ENCODE data around the gene UXS1. TPM values are rescaled to one million over a fixed set of nuclear protein-coding genes. Genes with fewer than 3 reads are reported as not detected.

The UXS1 gene
- total and polyA plus RNA-seq, 2 donors (not counting 1 experiment from before 2014, with no cell fraction given) = 20.3 to 44.8 TPM

GRCh38 chr2:106094131-106094841 lies 99.8 kb downstream of the UXS1 start:
- no peak for ATAC-seq (ENCODE audit: low read depth)
- Histone ChIP-seq H3K4me2 (replicated peaks; ENCODE audit: low read depth, low read length, poor library complexity, severe bottlenecking) (peak overlapping the region; percentile 2), H3K9me3 (ENCODE audit: control extremely low read depth in 1 of 3, control insufficient read depth in 2 of 3, insufficient read depth in 1 of 3, low read length in 2 of 3) (peaks cover 0 to 7% (median 0%) of the 10 kb centered on the region in 3 donors), H3K27ac (ENCODE audit: low read length in 2 of 2) (no peak overlapping the region), H2AFZ (ENCODE audit: insufficient read depth, low read depth, low read length, poor library complexity, severe bottlenecking) (no peak overlapping the region), H3K4me1 (ENCODE audit: control insufficient read depth in 2 of 2, insufficient read depth in 2 of 2, low read length in 2 of 2) (peaks cover 30 to 32% of the 10 kb centered on the region in 2 donors), H3K4me3 (ENCODE audit: control extremely low read depth in 1 of 5, extremely low read depth in 1 of 5, insufficient read depth in 1 of 5, low read depth in 2 of 5, low read length in 4 of 5) (no peak overlapping the region), H3K36me3 (replicated peaks in 1 of 2; ENCODE audit: control extremely low read depth in 1 of 2, control insufficient read depth in 1 of 2, extremely low read depth in 1 of 2, insufficient read depth in 2 of 2, low read length in 1 of 2) (peaks cover 11 to 23% of the 10 kb centered on the region in 2 experiments), H3K9ac (ENCODE audit: low read length) (no peak overlapping the region), H4K20me1 (ENCODE audit: control insufficient read depth, insufficient read depth, low read length, poor library complexity, severe bottlenecking) (no peaks in the 10 kb centered on the region), H3K27me3 (replicated peaks in 1 of 4; ENCODE audit: control extremely low read depth in 1 of 4, control insufficient read depth in 3 of 4, insufficient read depth in 4 of 4, low read length in 3 of 4) (no peaks in the 10 kb centered on the region), H3K79me2 (ENCODE audit: control insufficient read depth, insufficient read depth, low read length) (no peaks in the 10 kb centered on the region)
- Mint-ChIP-seq H3K27me3 (no peaks in the 10 kb centered on the region), H3K9me3 (ENCODE audit: insufficient read depth) (no peaks in the 10 kb centered on the region), H3K4me1 (peaks cover 25% of the 10 kb centered on the region), H3K4me3 (peak overlapping the region; percentile 29), H3K27ac (peak overlapping the region; percentile 26)
- POLR2A ChIA-PET = no interaction called here
- no peak for DNase-seq
- TF ChIP-seq CTCF (IDR thresholded peaks at IDR 0.05) = no peak
- TF ChIP-seq EZH2 (IDR thresholded peaks at IDR 0.05; ENCODE audit: borderline replicate concordance, insufficient read depth, low read depth, low read length, poor library complexity, severe bottlenecking) = no peak
- intact Hi-C loops (cut with micrococcal nuclease) = no loop called here
- CTCF ChIA-PET = interaction anchor here (0.7 to 2.2 kb wide), 6 partner anchors 8 to 517 kb away, joined by 3 to 6 read pairs (median 4); no protein-coding TSS in a partner anchor
- WGBS (ENCODE audit: insufficient coverage) = 67% methylated on average over 8 of the region's 13 CpGs

GRCh38 chr2:106090916-106091618 lies 103.0 kb downstream of the UXS1 start:
- DNase-seq = no peak
- Histone ChIP-seq H4K20me1 (ENCODE audit: control insufficient read depth, insufficient read depth, low read length, poor library complexity, severe bottlenecking) (no peaks in the 10 kb centered on the region), H3K4me1 (ENCODE audit: control insufficient read depth in 2 of 2, insufficient read depth in 2 of 2, low read length in 2 of 2) (peaks cover 21 to 25% of the 10 kb centered on the region in 2 donors), H3K9ac (ENCODE audit: low read length) (no peak overlapping the region), H3K27me3 (replicated peaks in 1 of 4; ENCODE audit: control extremely low read depth in 1 of 4, control insufficient read depth in 3 of 4, insufficient read depth in 4 of 4, low read length in 3 of 4) (no peaks in the 10 kb centered on the region), H3K79me2 (ENCODE audit: control insufficient read depth, insufficient read depth, low read length) (no peaks in the 10 kb centered on the region), H3K36me3 (replicated peaks in 1 of 2; ENCODE audit: control extremely low read depth in 1 of 2, control insufficient read depth in 1 of 2, extremely low read depth in 1 of 2, insufficient read depth in 2 of 2, low read length in 1 of 2) (peaks cover 11 to 13% of the 10 kb centered on the region in 2 experiments), H3K9me3 (ENCODE audit: control extremely low read depth in 1 of 3, control insufficient read depth in 2 of 3, insufficient read depth in 1 of 3, low read length in 2 of 3) (peaks cover 0 to 10% (median 0%) of the 10 kb centered on the region in 3 donors), H3K4me3 (ENCODE audit: control extremely low read depth in 1 of 5, extremely low read depth in 1 of 5, insufficient read depth in 1 of 5, low read depth in 2 of 5, low read length in 4 of 5) (no peak overlapping the region), H3K27ac (ENCODE audit: low read length in 2 of 2) (no peak overlapping the region), H2AFZ (ENCODE audit: insufficient read depth, low read depth, low read length, poor library complexity, severe bottlenecking) (no peak overlapping the region), H3K4me2 (replicated peaks; ENCODE audit: low read depth, low read length, poor library complexity, severe bottlenecking) (no peak overlapping the region)
- no peaks in the 10 kb centered on the region for H3K9me3 Mint-ChIP-seq (ENCODE audit: insufficient read depth)
- H3K4me3 Mint-ChIP-seq = no peak overlapping the region
- no peak overlapping the region for H3K27ac Mint-ChIP-seq
- peaks cover 29% of the 10 kb centered on the region for H3K4me1 Mint-ChIP-seq
- POLR2A ChIA-PET = no interaction called here
- no peaks in the 10 kb centered on the region for H3K27me3 Mint-ChIP-seq
- WGBS (ENCODE audit: insufficient coverage) = 100% methylated on average over 4 of the region's 4 CpGs
- no peak for ATAC-seq (ENCODE audit: low read depth)
- intact Hi-C loops (cut with micrococcal nuclease) = no loop called here
- CTCF ChIA-PET = interaction anchor here (0.8 to 2.0 kb wide), 2 partner anchors 13 to 15 kb away, joined by 3 to 5 read pairs; no protein-coding TSS in a partner anchor
- TF ChIP-seq CTCF (IDR thresholded peaks at IDR 0.05) = no peak
- TF ChIP-seq EZH2 (IDR thresholded peaks at IDR 0.05; ENCODE audit: borderline replicate concordance, insufficient read depth, low read depth, low read length, poor library complexity, severe bottlenecking) = no peak
